Activated T-helper 17 cell treated with anti-CD3 and anti-CD28 coated beads, Interleukin-2, amount 50 U/mL, for 72 hours (primary cell): ENCODE measurements around the gene RASAL3. TPM values are rescaled to one million over a fixed set of nuclear protein-coding genes. Genes with fewer than 3 reads are reported as not detected.

Experiments used
- ATAC-seq: fragments of 150-1000 bp; cut with Tn5 transposase; replicated peaks from 2 replicates; pipeline ENCODE4 v1.10.0; 2021; ENCODE audit warnings: mild to moderate bottlenecking, moderate library complexity
- H3K27ac Mint-ChIP-seq: one replicate; pipeline ENCODE4 v1.8.0; 2022; ENCODE audit warnings: mixed read lengths
- H3K27me3 Mint-ChIP-seq: one replicate; pipeline ENCODE4 v1.8.0; 2022; ENCODE audit warnings: mixed read lengths
- H3K36me3 Mint-ChIP-seq: one replicate; pipeline ENCODE4 v1.8.0; 2022; ENCODE audit warnings: low read depth, mild to moderate bottlenecking, mixed read lengths
- H3K4me1 Mint-ChIP-seq: one replicate; pipeline ENCODE4 v1.8.0; 2022; ENCODE audit warnings: mixed read lengths
- H3K4me3 Mint-ChIP-seq: one replicate; pipeline ENCODE4 v1.8.0; 2022; ENCODE audit warnings: mild to moderate bottlenecking, mixed read lengths
- H3K9me3 Mint-ChIP-seq: one replicate; pipeline ENCODE4 v1.8.0; 2022; ENCODE audit warnings: mixed read lengths
- total RNA-seq, 2 donors: library from RNA; stranded (reverse); gene quantifications; one replicate each; pipeline ENCODE4 v1.2.3, GENCODE V29; 2022

Gene RASAL3
- total RNA-seq, 2 donors from 2014 or later, result 126 to 134 TPM

DNA sequence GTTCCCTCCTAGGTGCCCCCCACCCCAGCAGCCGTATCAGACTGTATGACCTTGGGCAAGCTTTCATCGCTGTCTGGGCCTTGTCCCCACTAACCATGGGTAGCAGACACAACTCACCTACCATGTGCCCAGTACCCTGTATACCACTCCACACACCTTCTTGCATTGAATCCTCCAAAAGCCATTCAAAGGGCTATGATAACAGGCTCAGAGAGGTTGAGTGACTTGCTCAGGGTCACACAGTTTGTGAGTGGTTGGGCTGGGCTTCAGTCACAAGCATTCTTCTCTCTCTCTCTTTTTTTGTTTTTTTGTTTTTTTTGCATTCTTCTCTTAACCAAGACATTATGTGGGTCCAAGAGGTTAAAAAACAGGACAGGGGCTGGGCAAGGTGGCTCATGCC lies 2.6 kb downstream of the RASAL3 start:
- H3K36me3 Mint-ChIP-seq, result peaks cover 72% of the 10 kb centered on the region
- no peak for ATAC-seq
- no peaks in the 10 kb centered on the region for H3K27me3 Mint-ChIP-seq
- H3K9me3 Mint-ChIP-seq, result no peaks in the 10 kb centered on the region
- H3K4me3 Mint-ChIP-seq, result peak overlapping the region; percentile 95
- peaks cover 14% of the 10 kb centered on the region for H3K4me1 Mint-ChIP-seq
- peak overlapping the region; percentile 87 for H3K27ac Mint-ChIP-seq

DNA sequence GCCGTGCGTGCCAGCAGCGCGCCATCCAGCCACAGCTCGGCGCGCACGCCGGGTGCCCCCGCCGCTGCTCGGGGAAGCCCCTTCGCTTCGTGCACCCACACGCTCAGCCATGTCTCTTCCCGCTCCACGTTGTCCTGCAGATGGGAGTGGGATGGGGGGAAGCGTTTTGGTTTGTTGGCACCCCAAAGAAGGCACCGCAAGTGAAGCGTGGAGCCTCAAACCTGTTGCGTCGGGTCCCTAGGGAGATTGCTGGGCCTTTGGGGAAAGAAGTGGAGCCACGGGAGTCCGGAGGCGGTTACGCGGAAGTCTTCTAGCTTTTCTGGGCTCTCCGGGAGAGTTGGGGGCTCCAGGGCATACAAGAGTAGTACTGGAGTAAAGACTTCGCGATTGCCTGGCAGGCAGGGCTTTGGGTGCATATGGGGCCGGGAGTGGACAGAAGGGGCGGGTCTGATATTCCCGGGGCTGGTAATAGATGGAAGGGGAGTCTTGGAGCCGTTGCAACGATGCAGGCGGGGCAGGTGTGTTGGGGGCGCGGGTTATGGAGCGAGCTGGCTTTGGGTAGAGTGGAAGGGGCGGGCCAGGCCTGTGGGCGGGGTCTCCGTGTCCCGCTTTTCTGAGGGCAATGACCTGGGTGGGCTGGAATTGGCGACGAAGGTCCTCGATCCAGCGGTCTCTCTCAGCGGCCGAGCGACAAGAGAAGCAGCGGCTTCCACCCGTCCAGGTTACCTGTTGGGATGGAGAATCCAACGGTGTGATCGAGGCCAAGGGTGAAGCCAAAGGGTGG lies 6.5 kb downstream of the RASAL3 start:
- Mint-ChIP-seq H3K9me3 (no peaks in the 10 kb centered on the region), H3K27ac (no peak overlapping the region), H3K4me1 (peaks cover 8% of the 10 kb centered on the region), H3K27me3 (no peaks in the 10 kb centered on the region), H3K36me3 (peaks cover 92% of the 10 kb centered on the region), H3K4me3 (no peak overlapping the region)
- no peak for ATAC-seq

DNA sequence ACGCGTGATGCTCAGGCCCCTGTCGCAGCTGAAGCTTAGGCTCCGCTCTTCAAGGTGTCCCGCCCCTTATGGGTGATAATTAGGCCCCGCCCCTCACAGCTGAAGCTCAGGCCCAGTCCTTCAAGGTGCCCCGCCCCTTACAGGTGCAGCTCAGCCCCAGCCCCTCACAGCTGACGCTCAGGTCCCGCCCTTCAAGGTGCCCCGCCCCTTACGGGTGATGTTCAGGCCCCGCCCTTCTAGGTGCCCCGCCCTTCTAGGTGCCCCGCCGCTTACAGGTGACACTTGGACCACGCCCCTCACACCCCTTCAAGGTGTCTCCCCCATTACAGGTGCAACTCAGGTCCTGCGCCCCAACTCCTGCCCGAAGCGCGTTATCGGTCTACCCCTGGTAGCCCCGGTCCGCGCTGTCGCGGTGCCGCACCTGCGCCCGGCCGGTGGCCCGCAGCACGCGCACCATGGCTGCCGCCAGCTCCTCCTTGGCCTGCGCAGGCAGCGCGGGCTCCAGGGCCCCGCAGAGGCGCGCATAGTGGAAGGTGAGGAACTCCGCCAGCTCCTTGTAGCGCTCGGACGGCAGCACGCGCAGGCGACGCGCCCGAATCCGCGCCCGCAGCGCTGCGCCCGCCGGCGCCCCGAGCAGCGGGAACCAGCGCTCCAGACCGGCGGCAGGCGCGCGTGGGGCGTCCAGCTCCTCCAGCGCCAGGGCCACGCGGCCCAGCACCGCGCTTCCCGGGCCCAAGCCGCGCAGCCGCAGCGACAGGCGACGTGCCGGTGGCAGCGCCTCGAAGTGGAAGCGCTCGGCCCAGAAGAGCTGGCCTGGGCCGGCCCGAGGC lies 7.3 kb downstream of the RASAL3 start:
- ATAC-seq, result peak; percentile 41
- H3K27ac Mint-ChIP-seq, result no peak overlapping the region

DNA sequence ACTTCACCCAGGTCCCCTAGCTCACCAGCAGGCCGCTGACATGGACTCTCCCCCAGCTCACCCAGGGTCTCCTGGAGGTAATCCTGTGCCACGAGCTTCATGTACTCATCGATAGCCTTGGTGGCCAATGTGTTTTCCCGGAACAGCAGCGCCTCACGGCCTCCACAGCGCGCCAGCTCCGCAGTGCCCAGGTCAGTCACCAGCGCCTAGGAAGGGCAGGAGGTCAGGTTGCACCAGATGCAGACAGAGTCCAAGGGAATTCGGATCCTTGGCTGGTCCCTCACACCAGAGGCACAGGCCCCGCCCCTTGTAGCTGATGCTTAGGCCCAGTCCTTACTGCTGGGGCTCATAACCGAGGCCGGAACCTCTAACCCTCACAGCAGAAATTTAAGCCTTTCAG lies 7.9 kb downstream of the RASAL3 start:
- Mint-ChIP-seq H3K4me1 (peaks cover 10% of the 10 kb centered on the region), H3K36me3 (peaks cover 89% of the 10 kb centered on the region)
- ATAC-seq, result no peak

More for the DNA sequence above, 7.3 kb downstream of the RASAL3 start:
- no peaks in the 10 kb centered on the region for H3K9me3 Mint-ChIP-seq
- H3K4me3 Mint-ChIP-seq, result no peak overlapping the region
- no peaks in the 10 kb centered on the region for H3K27me3 Mint-ChIP-seq
- H3K4me1 Mint-ChIP-seq, result peaks cover 8% of the 10 kb centered on the region
- peaks cover 89% of the 10 kb centered on the region for H3K36me3 Mint-ChIP-seq

DNA sequence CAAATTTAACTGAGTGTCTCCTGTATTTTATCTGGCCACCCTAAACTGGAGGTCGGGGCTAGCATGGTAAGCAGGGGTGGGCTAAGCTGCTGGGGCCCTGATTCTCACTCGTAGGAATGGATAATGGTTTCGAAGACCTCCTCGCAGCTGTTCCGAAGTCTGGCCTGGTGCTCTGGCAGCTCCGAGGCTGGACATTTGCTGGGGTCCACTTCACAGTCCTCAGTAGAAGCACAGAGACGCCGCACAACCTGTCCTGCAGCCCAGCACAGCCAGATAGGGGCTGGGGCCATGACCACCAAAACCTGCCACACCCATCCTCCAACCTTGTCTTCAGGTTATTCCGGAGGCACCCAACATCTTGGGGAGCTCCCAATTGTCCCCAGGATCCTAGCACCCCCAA lies 8.3 kb downstream of the RASAL3 start:
- Mint-ChIP-seq H3K27me3 (no peaks in the 10 kb centered on the region), H3K4me1 (peaks cover 14% of the 10 kb centered on the region), H3K27ac (no peak overlapping the region), H3K9me3 (no peaks in the 10 kb centered on the region), H3K36me3 (peaks cover 89% of the 10 kb centered on the region), H3K4me3 (no peak overlapping the region)
- no peak for ATAC-seq

More for the DNA sequence above, 7.9 kb downstream of the RASAL3 start:
- no peaks in the 10 kb centered on the region for H3K27me3 Mint-ChIP-seq
- no peaks in the 10 kb centered on the region for H3K9me3 Mint-ChIP-seq
- H3K27ac Mint-ChIP-seq, result no peak overlapping the region
- no peak overlapping the region for H3K4me3 Mint-ChIP-seq

DNA sequence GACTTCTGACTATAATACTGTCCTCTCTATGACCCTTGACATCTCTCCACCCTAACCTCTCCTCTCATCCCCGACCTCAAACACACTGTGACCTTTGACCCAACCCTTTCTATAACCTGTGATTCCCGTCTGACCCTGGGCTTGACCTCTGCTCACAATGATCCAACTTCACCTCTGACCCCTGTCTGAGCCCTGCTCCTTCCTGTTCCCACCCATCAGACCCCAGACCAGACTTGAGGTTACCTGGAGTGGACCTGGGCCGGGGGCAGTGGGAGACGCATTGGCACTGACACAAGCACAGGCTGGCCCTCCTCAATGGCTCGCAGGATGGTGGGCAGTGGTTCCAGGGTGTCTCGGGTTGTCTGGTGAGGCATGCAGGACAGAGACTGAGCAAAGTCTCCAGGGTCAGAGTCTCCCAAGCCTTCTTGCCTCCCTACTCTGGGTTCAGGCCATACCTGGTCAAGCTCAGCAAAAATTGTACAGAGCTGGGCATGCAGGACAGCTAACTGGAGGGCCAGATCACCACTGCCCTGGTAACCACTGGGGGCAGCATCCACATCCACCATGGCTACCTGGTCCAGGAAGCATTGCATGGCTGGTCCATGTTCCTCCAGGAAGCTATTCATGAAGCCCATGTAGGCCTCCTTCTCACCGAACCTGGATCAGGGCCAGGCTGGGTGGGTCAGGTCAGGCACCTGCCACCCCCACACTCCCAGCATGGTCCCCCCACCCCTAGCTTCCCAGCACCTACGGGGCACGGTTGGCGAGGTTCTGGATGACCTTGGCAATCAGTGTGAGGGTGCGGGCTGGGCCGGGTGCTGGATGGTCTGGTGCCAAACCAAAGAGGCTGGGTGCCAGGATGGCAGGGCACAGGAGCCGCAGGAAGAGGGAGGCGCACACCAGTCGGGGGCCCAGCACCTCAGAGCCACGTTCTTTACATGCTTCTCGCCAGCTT lies 10.2 kb downstream of the RASAL3 start:
- no peak overlapping the region for H3K4me3 Mint-ChIP-seq
- no peaks in the 10 kb centered on the region for H3K27me3 Mint-ChIP-seq
- peak overlapping the region; percentile 34 for H3K27ac Mint-ChIP-seq
- H3K4me1 Mint-ChIP-seq, result peaks cover 19% of the 10 kb centered on the region
- peaks cover 81% of the 10 kb centered on the region for H3K36me3 Mint-ChIP-seq
- no peak for ATAC-seq
- no peaks in the 10 kb centered on the region for H3K9me3 Mint-ChIP-seq

DNA sequence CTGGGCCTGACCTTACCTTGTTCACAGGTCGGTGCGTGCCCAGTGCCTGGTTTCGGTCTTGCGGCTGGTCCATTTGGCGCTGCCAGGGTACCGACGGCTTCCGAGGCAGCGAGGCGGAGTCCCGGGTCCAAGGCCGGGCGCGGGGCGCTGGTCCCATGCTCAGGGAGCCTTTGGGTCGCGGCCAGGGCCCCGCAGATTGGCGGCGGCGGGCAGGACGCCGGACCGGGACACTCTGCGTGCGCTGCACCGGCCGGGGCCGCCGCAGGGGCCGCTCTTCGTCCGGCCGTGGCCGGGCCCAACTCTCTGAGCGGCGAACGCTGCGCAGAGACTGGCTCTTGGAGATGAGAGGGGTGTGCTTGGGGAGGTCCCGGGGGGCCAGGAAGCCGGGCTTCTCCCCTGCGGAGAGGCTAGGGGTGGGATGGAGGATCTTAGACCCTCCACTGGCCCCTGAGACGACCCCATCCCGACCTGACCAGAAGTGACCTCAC lies 11.2 kb downstream of the RASAL3 start:
- H3K27me3 Mint-ChIP-seq, result no peaks in the 10 kb centered on the region
- H3K27ac Mint-ChIP-seq, result no peak overlapping the region
- no peak for ATAC-seq
- H3K9me3 Mint-ChIP-seq, result no peaks in the 10 kb centered on the region
- peaks cover 79% of the 10 kb centered on the region for H3K36me3 Mint-ChIP-seq
- no peak overlapping the region for H3K4me3 Mint-ChIP-seq
- H3K4me1 Mint-ChIP-seq, result peaks cover 24% of the 10 kb centered on the region

DNA sequence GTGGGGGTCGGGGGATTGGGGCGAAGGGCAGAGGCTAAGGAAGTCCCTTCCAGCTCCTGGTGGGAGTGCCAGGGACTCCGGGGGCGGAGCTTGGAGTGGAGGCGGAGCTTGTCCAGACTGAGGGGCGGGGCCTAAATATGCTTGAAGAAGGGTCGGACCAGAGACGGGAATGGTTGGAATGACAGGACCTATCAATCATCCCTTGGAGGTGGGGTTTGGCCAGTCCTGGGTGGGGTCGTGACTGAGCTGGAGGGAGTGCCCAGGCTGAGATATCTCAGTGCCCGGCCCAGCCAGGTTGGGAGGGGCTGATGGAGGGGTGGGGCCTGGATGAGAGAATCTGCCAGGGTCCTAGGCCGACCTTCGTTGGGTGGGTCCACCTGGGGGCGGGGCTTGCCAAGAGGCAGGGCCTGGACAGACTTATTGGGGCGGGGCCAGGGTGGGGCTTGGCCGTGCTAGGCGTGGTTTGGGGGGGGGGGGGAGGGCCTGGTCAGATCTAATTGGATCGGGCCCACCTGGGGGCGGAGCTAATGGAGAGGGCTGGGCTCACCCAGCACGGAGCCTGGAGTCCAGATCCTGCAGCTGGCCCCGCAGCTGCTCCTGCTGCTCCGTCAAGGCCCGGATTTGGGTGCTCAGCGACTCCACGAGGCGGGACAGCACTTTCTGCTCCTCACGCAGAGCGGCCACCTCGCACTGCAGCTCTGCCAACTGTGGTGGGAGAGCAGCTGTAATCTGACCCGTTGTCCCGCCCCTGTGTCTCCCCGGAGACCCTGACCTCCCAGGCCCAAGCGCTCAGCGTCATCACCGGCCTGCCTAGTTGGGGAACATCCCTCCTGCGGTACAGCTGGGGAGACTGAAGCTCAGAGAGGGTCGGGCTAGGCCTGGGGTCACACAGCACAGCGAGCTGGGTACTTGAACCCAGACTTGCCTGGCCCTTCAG lies 12.0 kb downstream of the RASAL3 start:
- Mint-ChIP-seq H3K36me3 (peaks cover 73% of the 10 kb centered on the region), H3K27me3 (no peaks in the 10 kb centered on the region)
- ATAC-seq, result no peak

DNA sequence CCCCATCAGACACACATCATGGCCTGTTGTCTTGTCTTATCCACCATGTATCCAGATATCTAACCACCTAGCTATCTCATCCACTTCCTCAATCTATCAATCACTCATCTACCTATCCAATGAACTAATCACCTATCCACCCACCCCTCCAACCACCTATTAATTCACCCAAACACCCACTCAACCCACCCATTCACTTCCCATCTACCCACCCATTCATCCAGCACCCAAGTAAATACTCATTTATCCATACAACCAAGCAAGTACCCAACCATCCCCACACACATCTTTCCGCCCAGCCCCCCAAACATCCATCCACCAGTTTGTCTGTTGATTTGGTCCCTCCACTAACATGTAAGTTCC lies 13.8 kb downstream of the RASAL3 start:
- H3K9me3 Mint-ChIP-seq, result no peaks in the 10 kb centered on the region
- no peaks in the 10 kb centered on the region for H3K27me3 Mint-ChIP-seq
- peak overlapping the region; percentile 85 for H3K27ac Mint-ChIP-seq
- ATAC-seq, result no peak
- peak overlapping the region; percentile 73 for H3K4me3 Mint-ChIP-seq
- peaks cover 24% of the 10 kb centered on the region for H3K4me1 Mint-ChIP-seq
- peaks cover 58% of the 10 kb centered on the region for H3K36me3 Mint-ChIP-seq

More for the DNA sequence above, 12.0 kb downstream of the RASAL3 start:
- H3K9me3 Mint-ChIP-seq, result no peaks in the 10 kb centered on the region
- no peak overlapping the region for H3K27ac Mint-ChIP-seq
- no peak overlapping the region for H3K4me3 Mint-ChIP-seq
- H3K4me1 Mint-ChIP-seq, result peaks cover 24% of the 10 kb centered on the region

DNA sequence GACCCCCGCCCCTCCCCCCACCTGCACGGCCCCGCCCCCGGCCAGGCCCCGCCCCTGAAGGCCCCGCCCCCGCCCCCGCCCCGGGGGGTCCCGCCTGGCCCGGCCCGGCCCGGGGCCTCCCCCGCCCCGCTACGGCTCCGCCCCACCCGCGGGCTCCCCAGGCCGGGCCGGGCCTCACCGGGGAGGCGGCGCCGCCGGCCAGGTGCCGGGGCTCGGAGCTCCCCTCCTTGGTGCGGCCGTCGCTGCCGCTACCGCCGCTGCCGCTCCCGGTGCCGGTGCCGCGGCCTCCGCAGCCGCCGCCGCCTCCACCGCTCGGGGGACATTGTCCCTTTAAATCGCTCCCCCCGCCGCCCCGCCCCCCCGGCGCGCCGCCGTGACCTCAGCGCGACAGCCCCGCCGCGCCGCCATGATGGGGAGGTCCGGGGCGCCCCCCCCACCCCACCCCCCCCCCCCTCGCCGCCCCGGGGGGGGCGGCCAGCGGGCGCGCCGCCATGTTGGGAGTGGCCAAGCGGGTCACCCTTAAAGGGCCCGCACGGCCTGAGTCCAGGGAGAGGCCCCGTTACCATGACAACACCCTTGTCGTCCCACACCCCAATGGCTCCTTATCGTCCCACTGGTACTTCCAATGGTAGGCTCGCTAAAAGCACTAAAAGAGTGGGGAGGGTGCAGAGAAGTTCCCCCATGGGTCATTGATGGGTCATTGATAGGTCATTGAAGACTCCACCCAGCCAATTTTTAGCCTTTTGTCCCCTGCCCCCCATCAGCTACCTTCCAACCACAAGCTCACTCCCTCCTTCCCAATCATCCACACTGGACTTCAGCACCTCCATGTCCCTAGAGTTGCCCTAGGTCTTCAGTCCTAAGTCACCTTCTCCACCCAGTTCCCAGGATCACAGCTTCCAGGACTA lies 14.5 kb downstream of the RASAL3 start, which contains the start of gene WIZ:
TSS of gene WIZ (minus strand) at position 337 of the 908 bp plus-strand sequence. CDS start 1,649 bp downstream, outside the sequence.
- Mint-ChIP-seq H3K27me3 (no peaks in the 10 kb centered on the region), H3K9me3 (no peaks in the 10 kb centered on the region), H3K36me3 (peaks cover 51% of the 10 kb centered on the region), H3K4me1 (peaks cover 24% of the 10 kb centered on the region), H3K4me3 (peak within 1 kb of the TSS; percentile 73), H3K27ac (peak within 1 kb of the TSS; percentile 85)
- peak; percentile 66 for ATAC-seq

DNA sequence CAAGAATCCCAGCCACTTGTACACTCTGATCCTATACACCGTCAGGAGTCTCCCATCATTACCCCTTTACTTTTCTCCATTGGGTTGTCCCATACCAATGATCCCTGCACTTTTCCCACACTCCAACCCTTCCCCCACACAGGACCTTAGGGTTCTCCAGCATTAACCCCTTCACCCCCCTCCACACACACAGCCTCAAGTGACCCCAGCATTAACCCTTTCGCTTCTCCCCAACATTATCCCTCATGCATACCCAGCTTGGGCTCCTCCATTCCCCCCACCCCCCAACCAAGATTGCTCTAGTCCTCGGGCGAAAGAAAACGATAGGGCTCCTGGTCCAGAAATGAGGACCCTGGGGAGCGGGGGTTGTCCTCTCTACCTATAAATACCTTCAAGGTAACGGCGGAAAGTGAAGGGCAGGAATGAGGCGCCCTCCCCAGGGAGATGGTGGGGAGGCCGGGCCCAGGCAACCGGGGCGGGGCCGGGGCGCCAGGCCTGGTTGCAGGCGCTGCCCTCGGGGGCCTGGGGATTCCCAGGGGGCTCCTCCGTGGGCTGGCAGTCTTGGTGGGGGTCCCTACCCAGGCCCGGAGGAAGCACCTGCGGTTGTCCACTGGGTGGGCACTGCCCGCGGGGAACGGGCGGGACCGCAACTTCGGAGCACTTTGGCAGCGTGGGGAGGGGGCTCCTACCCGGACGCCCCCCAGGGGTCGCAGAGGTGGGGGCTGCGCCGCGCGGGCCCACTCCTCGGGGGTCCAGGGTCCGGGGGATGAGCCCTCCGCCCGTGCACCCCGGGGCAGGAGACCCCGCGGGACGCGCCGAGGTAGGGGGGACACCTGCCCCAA lies 15.3 kb downstream of the RASAL3 start:
- H3K36me3 Mint-ChIP-seq, result peaks cover 43% of the 10 kb centered on the region
- no peak for ATAC-seq
- peak overlapping the region; percentile 65 for H3K4me3 Mint-ChIP-seq
- H3K4me1 Mint-ChIP-seq, result peaks cover 24% of the 10 kb centered on the region
- H3K9me3 Mint-ChIP-seq, result no peaks in the 10 kb centered on the region
- peak overlapping the region; percentile 28 for H3K27ac Mint-ChIP-seq
- H3K27me3 Mint-ChIP-seq, result no peaks in the 10 kb centered on the region
